Stimulated activated CD4-positive, alpha-beta T cell treated with anti-CD3 and anti-CD28 coated beads, Interleukin-15, amount 100 ng/mL, for 48 hours (primary cell): ENCODE measurements around the gene UXS1.

Source experiments
- DNase-seq, 2 donors: peaks; one replicate each; pipeline ENCODE4 v3.0.0-alpha.2; 2020; ENCODE audit warnings: low read depth in 2 of 2

UXS1 gene

GRCh38 chr2:106189325-106189724, 4.8 kb downstream of the UXS1 start:
- DNase-seq: no peak

DNA sequence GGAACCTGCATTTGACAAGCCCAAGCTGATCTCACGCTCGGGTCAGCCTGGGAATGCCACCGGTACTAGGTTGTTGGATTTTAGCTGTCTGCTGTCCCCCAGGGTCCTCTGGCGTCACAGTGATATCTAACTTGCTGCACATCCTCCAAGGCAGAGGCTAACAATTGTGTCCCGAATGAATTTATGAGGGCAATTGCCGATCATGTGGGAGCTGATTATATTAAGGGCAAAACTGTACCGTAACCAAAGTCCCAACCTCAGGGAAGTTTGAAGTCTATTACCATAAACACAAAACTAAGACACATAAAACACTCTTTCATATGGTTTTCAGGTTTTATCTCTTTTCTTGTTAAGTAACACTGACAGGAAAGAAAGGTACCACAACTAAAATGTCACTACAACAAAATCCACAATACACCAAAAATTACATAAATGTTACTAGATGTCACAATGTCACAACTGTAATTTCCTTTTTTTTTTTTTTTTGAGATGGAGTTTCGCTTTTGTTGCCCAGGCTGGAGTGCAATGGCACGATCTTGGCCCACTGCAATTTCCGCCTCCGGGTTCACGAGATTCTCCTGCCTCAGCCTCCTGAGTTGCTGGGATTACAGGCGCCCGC, 6.7 kb downstream of the UXS1 start:
- DNase-seq: no peak

DNA sequence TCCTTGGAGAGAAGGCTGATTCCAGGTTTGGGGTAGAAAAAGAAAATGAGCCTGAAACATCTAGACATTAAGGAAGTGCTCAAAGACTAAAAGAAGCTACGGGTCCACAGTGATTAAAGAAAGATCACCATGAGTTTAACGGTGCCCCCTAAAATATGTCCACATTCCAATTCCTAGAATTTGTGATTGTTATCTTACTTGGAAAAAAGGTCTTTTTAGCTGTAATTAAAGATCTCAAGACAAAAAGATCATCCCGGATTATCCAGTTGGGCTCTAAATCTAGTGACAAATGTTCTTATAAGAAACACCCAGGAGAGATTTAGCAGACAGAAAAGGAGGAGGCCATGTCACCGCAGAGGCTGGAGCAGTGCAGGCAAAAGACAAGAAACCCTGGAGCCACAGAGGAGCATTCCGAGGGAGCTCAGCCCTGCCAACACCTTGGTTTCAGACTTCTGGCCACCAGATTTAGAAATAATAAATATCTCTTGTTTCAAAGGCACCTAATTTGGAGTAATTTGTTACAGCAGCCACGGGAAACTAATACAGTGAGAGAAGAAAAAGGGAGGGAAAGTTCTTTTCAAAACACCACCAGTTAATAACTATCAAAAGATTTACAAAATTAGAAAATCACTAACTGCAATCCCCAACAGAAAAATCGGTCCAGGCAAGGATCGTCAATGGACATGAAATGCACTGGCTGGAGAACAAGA, 8.5 kb downstream of the UXS1 start:
- DNase-seq: no peak

DNA sequence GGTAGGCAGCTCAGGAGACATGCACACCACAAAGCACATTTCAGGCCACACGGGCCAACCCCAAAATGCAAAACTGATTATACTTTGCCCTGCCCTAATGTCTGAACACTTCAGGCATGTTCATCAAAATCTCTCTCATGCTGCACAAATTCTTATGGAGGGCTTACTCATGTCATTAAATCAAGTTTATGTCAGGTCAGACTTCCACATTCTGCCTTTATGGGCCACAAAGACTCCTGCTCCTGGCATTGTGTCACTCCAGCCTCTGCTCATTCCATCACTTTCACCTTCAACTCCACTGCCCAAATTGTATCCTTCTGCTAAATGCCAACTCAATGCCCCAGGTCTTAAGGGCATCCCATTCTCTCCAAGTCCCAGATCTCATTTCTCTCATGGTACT, 9.2 kb downstream of the UXS1 start:
- DNase-seq: no peak

DNA sequence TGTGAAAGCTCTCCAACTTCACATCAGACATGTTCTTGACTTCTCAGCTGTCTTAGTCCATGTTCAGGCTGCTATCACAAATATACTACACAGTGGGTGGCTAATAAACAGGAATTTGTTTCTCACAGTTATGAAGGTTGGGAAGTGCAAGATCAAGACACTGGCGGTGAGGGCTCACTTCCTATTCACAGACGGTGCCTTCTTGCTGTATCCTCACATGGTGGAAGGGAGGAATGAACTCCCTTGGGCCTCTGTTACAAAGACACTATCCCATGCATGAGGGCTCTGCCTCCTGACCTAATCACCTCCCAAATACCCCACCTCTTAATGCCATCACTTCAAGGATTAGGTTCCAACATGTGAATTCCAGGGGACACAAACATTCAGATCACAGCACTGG, 9.7 kb downstream of the UXS1 start:
- no peak for DNase-seq

- no peak for DNase-seq
These were observed 10.9 kb downstream of the UXS1 start for GRCh38 chr2:106183101-106183696.

GRCh38 chr2:106181064-106181463, 13.0 kb downstream of the UXS1 start:
- no peak for DNase-seq

- no peak for DNase-seq
These were observed 13.5 kb downstream of the UXS1 start for GRCh38 chr2:106180602-106181001.

DNA sequence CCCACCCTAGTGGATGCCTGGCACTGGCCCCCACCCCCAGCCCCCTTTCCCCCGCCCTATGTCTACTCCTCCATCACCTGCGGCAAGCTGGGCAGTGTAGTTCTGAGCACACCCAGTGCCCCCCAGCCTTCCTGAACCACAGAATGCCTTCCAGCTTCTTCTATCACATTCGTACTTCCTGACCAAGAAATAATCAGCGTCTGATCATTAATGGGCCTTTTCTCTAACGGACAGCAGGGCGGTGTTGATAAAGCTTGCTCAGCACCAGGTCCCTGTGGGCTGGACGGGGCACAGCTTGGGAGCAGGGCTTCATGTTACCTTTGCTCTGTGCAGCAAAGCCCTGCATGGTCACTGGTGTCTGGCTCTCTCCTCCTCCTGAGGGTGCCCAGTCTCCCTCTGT, 15.4 kb downstream of the UXS1 start:
- DNase-seq: no peak

DNA sequence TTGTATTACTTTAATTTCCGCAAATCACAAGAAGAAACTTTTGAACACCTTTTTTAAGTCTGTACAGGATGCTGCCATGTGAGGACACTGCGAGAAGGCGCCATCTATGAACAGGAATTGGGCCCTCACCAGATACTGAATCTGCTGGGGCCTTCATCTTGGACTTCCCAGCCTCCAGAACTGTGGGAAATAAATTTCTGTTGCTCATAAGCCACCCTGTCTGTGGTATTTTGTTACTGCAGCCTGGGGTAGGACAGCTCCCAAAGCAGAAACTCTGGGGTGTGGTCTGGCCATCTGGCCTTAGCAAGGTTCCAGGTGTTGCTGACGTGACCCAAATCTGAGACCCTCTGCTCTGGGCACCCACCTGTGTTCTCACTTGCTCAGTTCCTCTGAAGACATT, 16.5 kb downstream of the UXS1 start:
- no peak for DNase-seq

DNA sequence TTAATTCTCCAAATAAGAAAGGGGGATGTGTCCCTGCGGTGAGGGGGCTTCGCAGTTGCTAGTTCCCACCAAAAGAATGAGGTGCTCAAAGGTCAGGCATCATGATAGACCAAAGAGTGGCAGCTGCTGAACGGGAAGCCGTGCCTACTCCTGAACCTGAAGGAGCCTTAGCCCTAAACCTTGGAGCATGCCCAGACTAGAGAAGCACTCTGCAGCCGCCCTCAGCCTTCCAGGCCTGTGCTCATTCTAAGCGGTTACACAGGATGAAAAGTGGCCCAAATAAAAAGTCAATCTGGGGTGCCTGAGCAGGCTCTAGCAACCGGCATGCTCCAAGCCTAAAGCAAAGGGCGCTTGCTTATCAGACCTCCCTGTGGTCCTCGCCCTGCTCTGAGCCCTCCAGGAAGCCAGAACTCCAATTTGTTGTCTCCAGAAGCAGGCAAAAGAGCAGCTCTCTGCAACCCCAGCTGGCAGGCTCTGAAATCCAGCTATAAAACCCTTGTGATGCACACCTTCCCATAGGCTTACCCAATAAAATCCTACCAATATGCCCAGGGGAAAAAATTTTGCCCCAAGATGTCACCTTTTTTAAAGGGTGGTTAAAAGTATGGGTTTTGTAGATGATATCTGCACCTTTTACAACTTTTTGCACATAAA, 17.5 kb downstream of the UXS1 start:
- DNase-seq: no peak

- no peak for DNase-seq
These were observed 18.8 kb downstream of the UXS1 start for GRCh38 chr2:106175086-106175850.

DNA sequence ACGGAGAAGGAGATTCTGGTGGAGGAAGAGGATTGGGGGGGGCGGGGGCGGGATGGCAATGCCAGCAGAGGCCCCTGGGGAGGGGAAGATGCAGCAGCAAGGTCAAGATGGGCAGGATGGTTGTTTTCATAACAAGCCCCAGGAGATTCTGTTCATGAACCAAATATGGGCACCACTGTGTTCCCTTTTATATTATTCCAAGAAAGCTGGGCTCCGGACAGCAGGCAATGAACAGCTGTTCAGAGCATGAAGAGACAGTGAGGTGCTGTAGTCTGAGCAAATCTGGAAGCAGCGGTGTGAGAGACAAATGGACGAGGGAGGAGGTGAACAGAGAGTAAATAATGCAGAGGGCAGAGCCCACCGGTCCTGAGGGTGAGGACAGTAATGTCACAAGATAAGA, 20.0 kb downstream of the UXS1 start:
- no peak for DNase-seq

GRCh38 chr2:106172649-106173048, 21.5 kb downstream of the UXS1 start:
- DNase-seq: no peak

DNA sequence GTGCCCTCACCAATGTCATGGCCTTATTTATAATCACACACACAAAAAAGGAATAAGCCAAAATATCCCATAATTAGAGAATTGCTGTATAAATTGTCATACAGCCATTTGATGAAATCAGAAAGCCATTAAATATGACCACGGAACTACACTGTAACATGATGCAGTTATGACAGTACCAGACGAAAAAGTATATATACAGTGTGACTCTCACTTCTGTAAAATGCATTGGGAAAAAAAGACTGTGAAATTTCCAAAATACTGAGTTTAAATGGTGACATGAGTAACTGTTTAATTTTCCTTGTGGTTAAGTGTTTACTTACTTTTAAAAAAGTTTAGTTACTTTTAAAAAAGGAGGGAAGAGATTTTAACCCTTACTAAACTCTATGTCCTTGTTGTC, 25.4 kb downstream of the UXS1 start:
- no peak for DNase-seq

- DNase-seq: no peak
These were observed 27.0 kb downstream of the UXS1 start for GRCh38 chr2:106167067-106167466.

- DNase-seq: no peak
These were observed 28.5 kb downstream of the UXS1 start for GRCh38 chr2:106165561-106165960.

- no peak for DNase-seq
These were observed 29.1 kb downstream of the UXS1 start for GRCh38 chr2:106165029-106165428.

DNA sequence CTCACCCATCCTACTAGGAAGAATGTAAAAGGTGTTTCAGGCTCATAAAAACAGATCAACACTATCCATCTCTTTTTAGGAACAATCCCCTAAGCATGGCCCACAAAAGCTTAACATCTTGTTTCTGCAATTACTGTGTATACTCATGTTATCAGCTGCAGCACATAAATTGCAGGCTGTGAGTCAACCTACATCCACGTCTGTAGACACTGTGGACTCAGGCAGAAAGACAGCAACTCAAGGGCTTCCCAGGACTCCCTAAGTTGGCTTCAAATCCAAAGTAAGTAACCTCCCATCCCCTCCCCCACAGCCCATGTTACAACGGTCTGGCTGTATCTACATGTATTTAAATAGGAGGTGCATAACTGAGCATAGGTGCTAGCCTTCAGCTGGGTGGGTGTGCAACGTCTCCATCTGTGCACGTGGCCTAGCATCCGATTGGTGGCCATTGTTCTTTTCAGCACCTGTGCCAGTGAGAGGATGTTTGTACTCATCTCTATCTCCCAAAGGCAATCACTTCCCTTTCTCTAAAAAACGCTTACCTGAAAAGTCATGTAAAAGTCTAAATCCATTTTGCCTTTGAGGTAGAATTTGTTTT, 30.1 kb downstream of the UXS1 start:
- DNase-seq: no peak

- no peak for DNase-seq
These were observed 31.9 kb downstream of the UXS1 start for GRCh38 chr2:106161938-106162820.

- no peak for DNase-seq
These were observed 32.8 kb downstream of the UXS1 start for GRCh38 chr2:106161341-106161740.
